Hematopoietic multipotent progenitor cell (in vitro differentiated cells): Measurements from ENCODE around the gene SRGAP1. TPM values are rescaled to one million over a fixed set of nuclear protein-coding genes. Genes with fewer than 3 reads are reported as not detected.
"Not testable (repeated sequence)": the region's sequence is repeated elsewhere in the genome, so short reads cannot be mapped to it uniquely, and the experiment has no call there.

Experiments
- DNase-seq, 3 donors: peaks; one replicate each; pipeline ENCODE4 v3.0.0-alpha.2; 2011 to 2015; ENCODE audit warnings: low read depth in 2 of 3, low spot score in 2 of 3
- total RNA-seq: library from RNA; depleted of rRNA; stranded (reverse); fragments of >200 nt; gene quantifications from one replicate; pipeline ENCODE4 v1.2.3, GENCODE V29; 2012

Gene SRGAP1
- total RNA-seq, 1 donor = 0.27 TPM

DNA sequence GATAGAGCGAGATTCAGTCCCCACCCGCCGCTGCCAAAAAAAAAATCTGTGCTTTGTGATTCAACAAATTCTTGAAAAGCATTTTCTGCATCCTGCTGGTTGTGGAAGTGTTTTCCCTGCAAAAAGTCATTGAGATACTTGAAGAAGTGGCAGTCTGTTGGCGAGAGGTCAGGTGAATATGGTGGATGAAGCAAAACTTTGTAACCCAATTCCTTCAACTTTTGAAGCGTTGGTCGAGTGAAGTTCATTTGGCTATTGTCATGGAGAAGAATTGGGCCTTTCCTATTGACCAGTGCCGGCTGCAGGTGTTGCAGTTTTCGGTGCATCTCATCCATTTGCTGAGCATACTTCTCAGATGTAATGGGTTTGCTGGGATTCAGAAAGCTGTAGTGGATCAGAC, 20.9 kb downstream of the SRGAP1 start:
- no peak for DNase-seq

DNA sequence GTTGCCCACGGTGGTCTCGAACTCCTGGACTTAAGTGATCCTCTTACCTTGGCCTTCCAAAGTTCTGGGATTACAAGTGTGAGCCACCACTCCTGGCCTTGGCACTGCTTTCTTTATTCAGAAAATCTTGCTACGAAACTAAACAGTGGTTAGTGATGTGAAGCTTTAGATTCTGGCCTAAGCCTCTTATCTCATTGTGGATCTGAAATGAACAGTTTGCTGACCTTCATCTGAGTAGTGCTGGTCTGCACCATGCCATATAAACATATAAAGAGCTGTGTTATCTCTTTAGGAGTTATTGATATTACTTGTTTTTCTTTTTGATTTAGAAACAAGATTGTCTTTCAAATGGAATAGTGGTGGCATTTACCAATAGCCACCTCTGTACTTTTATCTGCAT, 22.6 kb downstream of the SRGAP1 start:
- no peak for DNase-seq

DNA sequence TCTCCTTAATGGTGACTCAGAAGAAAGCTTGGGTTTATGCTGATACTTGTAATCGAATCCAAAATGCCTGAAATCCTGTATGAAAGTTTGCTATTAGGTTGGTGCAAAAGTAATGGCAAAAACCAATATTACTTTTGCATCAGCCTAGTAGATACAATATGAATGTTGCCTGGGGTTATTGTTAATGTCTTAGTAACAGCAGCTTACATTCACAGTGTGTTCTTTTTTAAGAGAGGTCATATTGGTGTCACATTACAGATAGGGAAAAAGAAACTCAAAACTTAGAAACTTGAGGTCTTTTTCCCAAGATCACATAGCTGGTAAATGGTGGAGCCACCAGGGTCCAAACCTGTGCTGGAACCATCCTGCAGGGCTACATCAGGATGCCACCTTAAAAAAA, 25.2 kb downstream of the SRGAP1 start:
- no peak for DNase-seq

DNA sequence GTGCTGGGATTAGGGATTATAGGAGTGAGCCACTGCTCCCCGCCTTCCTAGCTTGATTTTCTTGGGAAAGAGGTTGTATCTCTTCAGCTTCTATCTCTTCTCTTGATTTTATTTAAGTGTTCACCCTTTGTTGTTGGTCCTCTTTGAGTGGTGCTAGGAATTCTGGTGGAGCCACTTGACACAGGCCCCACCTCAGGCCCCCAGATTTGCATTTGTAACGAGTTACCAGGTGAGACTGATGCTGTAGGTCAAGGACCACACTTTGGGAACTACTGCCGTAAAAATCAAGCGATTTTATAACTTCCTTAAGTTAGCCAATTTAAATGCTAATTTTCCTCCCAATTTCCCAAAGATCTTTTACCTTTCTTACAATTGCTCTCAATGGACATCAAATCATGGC, 26.3 kb downstream of the SRGAP1 start:
- no peak for DNase-seq

DNA sequence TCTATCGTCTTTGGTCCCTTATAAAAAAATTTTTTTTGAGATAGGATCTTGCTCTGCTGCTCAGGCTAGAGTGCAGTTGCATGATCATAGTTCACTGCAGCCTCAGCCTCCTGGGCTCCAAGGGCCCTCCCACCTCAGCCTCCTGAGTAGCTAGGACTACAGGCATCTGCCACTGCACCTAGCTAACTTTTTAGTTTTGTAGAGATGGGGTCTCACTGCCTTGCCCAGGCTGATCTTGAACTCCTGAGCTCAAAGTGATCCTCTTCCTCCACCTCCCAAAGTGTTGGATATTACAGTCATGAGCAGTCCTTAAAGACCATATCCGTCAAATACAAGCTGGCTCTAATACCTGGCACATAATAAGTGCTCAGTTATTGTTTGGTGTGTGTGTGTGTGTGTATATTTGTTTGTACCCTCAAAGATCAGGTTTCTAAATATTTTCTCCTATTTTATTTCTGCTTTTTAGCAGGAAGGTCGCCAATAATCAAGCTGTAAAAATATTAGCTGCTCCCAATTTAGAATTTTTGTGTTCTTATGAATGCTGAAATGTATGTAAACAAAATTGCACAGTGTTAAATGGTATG, 30.5 kb downstream of the SRGAP1 start:
- DNase-seq = no peak

DNA sequence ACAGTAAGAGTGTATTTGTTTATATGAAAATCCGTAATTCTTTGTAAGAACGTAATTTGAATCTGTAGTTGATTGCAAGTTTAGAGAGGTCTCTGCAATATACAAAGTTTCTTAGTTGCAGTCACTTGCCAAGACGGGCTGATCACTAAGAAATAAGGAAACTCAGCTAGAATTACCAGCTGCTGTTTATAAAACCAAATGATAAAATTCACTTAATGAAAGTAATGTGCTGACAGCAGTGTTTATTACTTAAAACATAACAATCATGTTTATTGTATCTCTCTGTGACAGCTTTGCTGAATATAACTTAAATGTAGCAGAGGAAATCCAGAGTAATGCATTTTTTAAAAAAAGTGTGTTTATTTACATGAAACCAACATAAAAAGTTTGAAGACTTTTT, 31.2 kb downstream of the SRGAP1 start:
- DNase-seq = no peak

DNA sequence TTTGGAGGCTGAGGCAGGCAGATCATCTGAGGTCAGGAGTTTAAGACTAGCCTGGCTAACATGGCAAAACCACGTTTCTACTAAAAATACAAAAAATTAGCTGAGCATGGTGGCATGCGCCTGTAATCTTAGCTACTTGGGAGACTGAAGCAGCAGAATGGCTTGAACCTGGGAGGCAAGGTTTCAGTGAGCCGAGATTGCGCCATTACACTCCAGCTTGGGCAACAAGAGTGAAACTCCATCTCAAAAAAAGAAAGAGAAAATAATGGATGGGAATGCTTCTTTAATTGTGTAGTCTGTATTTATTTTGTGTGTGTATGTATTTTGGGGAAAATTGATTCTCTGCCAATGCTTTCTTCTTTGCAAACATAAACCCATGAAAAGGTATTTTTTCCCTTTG, 32.5 kb downstream of the SRGAP1 start:
- no peak for DNase-seq

DNA sequence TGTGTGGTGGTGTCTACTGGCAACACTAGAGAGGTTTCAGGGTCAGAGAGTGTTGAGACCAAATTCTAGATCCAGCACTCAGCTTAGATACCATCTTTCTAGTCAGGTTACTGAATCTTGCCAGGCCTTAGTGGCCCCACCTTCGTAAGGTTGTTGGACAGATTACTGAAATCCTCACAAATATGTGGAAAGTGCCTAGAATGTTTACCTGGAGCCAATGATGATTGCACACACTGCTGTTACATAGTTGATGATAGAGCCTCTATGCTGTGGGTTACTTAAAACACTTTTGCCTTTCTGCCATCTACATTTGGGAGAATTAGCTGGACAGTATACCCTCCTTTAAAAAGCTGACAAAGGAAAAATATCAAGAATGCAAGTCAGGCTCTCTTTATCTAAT, 33.2 kb downstream of the SRGAP1 start:
- DNase-seq = no peak

DNA sequence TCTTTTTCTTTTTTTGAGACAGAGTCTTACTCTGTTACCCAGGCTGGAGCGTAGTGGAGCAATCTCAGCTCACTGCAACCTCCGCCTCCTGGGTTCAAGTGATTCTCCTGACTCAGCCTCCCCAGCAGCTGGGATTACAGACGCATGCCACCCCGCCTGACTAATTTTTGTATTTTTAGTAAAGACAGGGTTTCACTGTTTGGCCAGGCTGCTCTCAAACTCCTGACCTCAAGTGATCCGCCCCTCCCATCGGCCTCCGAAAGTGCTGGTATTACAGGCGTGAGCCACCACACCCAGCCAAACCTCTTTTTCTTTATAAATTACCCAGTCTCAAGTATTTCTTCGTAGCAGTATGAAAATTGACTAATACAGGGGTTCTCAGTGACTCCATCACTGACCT, 35.7 kb downstream of the SRGAP1 start:
- not testable (repeated sequence) for DNase-seq

DNA sequence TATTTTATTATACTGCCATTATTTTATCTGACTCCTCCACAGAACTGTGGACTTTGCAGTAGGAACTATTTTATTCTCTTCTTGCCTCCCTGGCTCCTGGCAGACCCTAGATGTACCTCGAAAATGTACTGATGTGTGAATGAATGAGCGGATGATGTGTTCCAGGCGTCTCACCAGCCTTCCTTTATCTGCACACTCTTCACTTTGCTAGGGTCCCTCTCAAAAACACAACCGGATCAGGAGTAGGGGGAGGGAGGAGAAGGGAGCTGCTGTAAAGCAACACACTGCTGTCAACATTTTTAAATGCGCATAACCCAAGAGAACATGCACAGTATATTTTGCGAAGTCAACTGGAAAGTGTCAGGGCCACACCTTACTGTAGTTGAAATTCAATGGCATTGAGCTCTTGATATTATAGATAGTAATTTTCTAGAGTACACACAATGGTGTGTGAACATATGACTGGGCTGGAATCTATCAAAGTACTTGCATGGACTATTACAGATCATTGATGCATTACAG, 36.3 kb downstream of the SRGAP1 start:
- no peak for DNase-seq

DNA sequence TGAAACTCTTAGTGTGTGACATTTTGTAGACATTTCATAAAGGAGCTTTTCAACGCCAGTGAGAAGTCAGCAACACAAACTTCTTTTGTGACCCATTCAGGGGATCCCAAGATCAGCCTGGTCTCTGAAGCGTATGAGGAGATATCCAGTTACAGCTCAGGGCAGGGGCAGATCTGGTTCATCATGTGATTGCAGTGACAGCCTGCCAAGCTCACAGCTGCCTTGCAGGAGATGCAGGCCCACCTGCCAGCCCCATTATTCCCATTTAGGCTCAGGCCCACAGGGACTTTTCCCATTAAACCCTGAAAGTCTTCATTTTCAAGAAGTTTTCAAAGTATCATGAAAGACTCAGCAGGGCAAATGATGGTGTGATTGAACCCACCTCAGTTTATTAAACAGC, 38.3 kb downstream of the SRGAP1 start:
- DNase-seq = no peak

DNA sequence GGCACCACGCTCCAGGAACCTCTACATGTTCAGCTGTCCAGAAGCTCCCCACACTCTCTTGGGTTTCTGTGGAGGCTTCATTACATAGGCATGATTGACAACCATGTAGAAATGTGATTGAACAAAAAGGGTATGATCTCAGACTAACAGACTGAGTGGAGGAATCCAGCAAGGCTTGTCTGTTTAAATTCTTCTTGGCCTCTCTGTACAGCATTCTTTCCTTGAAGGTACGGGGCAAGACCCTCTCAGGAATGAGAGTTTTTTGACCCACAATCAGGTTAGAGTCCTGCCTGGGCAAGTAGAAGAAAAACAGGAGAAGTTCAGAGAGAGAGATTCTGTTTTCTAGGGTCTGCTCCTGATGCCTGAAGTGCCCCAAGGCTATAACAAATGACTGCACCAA, 40.9 kb downstream of the SRGAP1 start:
- DNase-seq = no peak

DNA sequence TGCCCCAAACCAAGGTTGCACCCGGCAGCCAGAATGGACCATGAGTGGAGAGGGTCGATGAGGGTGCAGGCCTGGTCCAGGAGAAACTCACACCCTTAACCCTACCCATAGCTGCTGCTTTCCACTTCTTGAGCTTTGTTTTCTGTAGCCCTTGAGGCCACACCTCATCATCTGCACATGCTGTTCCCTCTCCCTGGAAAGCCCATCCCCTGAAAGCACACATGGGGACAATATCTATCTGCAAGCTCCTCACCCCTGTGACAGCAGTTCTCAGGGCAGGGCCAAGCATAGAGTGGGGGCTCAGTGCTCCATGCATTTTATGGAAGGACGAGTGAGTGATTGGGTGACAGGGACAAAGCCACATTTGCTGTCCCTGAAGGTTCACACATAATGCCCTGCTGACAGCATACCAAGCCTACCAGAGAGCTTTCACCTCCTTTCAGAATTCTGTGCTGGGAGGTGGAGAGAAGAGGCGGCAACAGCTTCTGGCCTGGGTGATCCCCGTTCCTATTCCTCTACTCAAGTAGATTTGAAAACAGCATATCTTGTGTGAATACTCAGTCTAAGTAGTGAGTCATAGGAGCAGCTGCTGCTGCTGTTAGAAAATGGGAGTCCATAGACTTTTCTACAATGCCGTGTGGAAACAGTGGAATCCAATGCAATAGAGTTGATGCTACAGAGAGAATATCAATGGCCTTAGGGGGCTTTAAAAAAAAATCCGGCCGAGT, 44.6 kb downstream of the SRGAP1 start:
- DNase-seq = no peak

DNA sequence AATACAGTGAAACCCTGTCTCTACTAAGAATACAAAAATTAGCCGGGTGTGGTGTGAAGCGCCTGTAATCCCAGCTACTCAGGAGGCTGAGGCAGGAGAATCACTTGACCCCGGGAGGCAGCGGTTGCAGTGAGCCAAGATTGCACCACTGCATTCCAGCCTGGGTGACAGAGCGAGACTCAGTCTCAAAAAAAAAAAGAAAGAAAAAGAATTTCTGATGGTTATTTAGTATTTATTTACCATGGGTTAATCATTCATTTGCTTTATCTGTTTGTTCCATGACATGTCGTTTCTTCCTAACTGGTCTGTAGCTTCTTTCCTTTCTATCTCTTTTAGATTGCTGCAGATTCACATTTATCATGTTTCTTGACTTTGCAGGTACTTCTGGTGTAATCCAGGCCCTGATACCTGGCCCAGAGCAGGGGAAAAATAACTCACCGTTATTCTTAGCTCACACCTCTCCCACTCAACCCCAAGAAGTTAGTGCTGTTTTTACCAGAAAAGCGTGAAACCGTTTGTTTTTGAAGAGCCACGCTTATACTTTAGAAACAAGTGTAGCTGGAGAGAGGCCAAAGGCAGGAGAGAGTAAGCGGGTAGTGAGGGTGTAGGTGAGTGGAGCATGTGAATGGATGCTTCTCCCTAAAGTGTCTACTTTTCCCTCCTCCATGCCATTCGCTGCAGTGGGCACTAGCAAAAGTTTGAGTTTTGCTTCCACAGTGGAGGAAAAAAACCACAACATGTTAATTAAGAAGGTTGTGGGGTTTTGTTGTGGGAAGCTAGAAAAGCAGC, 45.4 kb downstream of the SRGAP1 start:
- no peak for DNase-seq

DNA sequence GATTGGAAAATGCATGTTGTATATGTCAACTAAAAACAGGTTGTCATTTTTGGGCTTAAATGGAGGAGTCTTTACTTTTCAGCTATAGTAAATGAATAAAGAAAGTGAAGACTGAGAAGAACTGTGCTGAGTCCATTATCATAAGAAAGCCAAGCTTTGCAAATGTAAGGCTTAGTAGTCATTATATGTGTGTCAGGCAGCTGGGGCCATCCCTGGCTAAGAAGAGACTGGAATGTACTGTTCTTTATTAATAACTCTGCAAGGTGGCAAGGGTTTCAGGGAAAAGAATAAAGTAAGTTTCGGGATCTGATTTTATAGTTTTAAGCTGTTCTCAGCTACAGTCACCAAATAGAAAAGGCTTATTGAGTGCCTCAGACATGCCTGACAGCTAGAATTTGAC, 48.7 kb downstream of the SRGAP1 start:
- DNase-seq = no peak

DNA sequence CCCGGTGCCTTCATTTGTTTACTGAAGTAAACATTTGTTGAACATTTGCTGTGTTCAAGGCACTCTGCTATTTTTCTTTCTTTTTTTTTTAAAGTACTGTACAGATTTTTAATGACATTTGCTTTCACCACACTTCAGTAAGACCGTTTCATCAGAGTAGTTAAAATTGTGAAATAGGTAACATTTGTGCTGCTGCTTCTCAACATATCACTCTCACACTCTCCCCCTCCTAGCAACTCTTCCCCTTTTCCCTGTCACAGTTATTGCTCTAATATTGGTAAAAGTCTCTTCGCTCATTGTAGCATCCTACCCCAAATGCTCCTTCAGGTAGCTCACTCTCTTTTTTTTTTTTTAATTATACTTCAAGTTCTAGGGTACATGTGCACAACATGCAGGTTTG, 49.6 kb downstream of the SRGAP1 start:
- no peak for DNase-seq

DNA sequence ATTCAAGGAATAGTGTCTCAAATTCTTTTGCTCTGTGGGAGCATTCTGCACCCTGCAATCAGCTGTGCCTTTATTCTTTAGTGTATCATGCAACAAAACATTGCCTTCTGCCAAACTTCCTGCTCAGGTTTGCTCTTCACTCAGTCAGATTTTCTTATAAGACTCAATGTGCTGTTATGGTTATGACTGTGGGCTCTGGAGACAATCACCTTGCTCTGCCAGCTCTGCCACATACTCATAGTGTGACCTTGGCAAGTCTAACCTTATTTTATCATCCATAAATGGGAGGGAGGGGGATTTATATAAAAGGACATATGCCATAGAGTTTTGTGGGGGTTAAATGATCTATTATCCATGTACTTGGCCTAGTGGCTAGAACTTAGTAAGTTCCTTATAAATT, 51.3 kb downstream of the SRGAP1 start:
- DNase-seq = no peak

DNA sequence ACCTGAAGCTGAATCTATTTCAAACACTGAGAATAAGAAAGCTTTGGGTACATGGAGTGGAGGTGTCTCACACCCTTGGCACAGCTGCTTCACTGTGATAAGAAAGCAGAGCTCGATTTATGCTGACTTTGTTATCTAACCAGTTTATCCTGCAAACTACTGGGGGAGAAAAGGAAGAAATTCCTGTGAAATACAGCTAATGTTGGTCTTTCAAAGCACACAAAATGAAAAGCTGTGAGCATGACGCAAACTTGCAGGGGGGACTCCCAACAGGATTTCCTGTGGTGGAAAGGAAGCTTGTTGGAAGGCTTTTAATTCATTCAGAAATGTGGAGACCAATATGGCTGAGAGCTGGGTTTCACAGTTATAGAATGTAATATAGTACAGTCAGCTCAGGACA, 53.4 kb downstream of the SRGAP1 start:
- DNase-seq = peak in 2 of 3 donors; percentile 18 to 41

DNA sequence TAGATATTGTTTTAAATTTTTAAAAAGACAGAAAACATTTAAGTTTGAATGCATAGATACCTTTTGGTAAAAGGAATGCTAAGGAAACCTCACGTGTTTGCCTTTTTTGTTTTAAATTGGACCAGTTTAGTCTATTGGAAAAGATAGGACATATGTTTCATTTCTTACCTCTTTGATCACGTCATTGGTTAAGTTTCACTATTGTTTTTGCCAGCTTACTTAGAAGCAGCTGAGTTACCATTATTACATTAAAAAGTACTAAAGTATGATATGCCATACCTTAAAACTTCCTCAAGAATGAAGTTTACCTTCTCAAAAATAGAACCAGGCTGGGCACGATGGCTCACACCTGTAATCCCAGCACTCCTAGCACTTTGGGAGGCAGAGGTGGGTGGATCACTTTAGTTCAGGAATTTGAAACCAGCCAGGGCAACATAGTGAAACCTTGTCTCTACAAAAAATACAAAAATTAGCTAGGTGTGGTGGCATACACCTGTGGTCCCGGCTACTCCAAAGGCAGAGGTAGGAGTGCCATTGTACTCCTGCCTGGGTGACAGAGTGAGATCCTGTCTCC, 54.4 kb downstream of the SRGAP1 start:
- no peak for DNase-seq

DNA sequence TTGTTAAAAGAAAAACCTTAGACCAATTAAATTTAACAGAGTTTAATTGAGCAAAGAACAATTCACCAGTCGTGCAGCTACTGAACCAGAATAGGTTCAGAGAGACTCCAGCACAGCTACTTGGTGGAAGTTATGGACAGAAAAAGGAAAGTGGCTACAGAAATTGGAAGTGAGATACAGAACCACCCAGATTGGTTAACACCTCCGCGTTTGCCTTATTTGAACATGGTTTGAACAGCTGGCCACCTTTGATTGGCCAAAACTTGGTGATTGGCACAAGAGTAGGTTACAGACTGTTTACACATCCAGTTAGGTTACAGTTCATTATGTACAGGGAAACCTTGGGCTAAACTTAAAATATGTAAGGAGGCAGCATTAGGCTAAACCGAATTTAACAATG, 54.9 kb downstream of the SRGAP1 start:
- no peak for DNase-seq
